HepG2 (cell line): ENCODE data around the gene TMEFF1. TPM values are rescaled to one million over a fixed set of nuclear protein-coding genes. Genes with fewer than 3 reads are reported as not detected.
A peak's percentile ranks its signal among the peaks of the same experiment; 100 is the strongest.

Experiments used
- MAF1 ChIP-seq: sonication (generic); formaldehyde crosslinking; IDR thresholded peaks from 2 replicates; pipeline ENCODE4 v1.5.0; 2020; ENCODE audit warnings: missing genetic modification reagents, borderline replicate concordance
- MYNN ChIP-seq: sonication (generic); formaldehyde crosslinking; IDR thresholded peaks from 2 replicates; pipeline ENCODE4 v1.4.0; 2020; ENCODE audit warnings: mild to moderate bottlenecking, low read depth, missing genetic modification reagents
- NCOR1 ChIP-seq: fragments of 200-600 bp; sonication (generic); IDR thresholded peaks from 2 replicates; pipeline ENCODE4 v1.7.0; 2017; ENCODE audit warnings: antibody characterized with exemption, low read length, borderline replicate concordance
- NR2C2 ChIP-seq: sonication (generic); formaldehyde crosslinking; IDR thresholded peaks from 2 replicates; pipeline ENCODE4 v1.4.0; 2020; ENCODE audit warnings: missing genetic modification reagents, mild to moderate bottlenecking, moderate library complexity, borderline replicate concordance
- SAFB2 ChIP-seq: sonication (generic); formaldehyde crosslinking; IDR thresholded peaks from 2 replicates; pipeline ENCODE4 v1.5.1; 2020; ENCODE audit warnings: missing genetic modification reagents, low read depth, mild to moderate bottlenecking, borderline replicate concordance
- SALL2 ChIP-seq: sonication (generic); formaldehyde crosslinking; IDR thresholded peaks from 2 replicates; pipeline ENCODE4 v1.8.1; 2023; ENCODE audit warnings: mild to moderate bottlenecking, missing genetic modification reagents, inconsistent platforms
- SIX1 ChIP-seq: sonication (generic); formaldehyde crosslinking; IDR thresholded peaks from 2 replicates; pipeline ENCODE4 v1.4.0; 2020; ENCODE audit warnings: missing genetic modification reagents, borderline replicate concordance
- TBP ChIP-seq: sonication (generic); formaldehyde crosslinking; IDR thresholded peaks from 2 replicates; pipeline ENCODE4 v1.5.0; 2020; ENCODE audit warnings: missing genetic modification reagents
- TP53 ChIP-seq: sonication (generic); formaldehyde crosslinking; conservative IDR thresholded peaks from 2 replicates; pipeline ENCODE4 v1.4.0; 2020; ENCODE audit warnings: missing genetic modification reagents
- ZNF101 ChIP-seq: sonication (generic); formaldehyde crosslinking; IDR thresholded peaks from 2 replicates; pipeline ENCODE4 v1.4.0; 2020; ENCODE audit warnings: mild to moderate bottlenecking, low read depth, missing genetic modification reagents, borderline replicate concordance
- ZNF703 ChIP-seq: sonication (generic); formaldehyde crosslinking; IDR thresholded peaks from 2 replicates; pipeline ENCODE4 v1.5.1; 2020; ENCODE audit warnings: missing genetic modification reagents, mild to moderate bottlenecking, moderate library complexity, borderline replicate concordance
- ZNF839 ChIP-seq: sonication (generic); formaldehyde crosslinking; IDR thresholded peaks from 2 replicates; pipeline ENCODE4 v1.4.0; 2020; ENCODE audit warnings: missing genetic modification reagents, mild to moderate bottlenecking, borderline replicate concordance
- polyA plus RNA-seq, 8 experiments: library from polyadenylated mRNA; depleted of rRNA in 3 of 8; stranded (reverse) in 7 of 8; unstranded in 1 of 8; fragments of >200 nt; fragmentation: Illumina TruSeq in 4 of 8; extraction: Trizol in 4 of 8; gene quantifications; 2 replicates each; pipeline versions ENCODE4 v1.2.1 to v1.2.3, GENCODE V29; 2011 to 2016; ENCODE audit warnings: low read depth in 4 of 8, missing spikeins in 1 of 8, mixed read lengths in 1 of 8; ENCODE audit not compliant: insufficient read depth in 1 of 8
- total RNA-seq, 5 experiments: library from RNA; depleted of rRNA; stranded (reverse); fragments of >200 nt; fragmentation: Illumina TruSeq; extraction: Trizol; gene quantifications; 2 replicates each; pipeline ENCODE4 v1.2.3, GENCODE V29; 2016; ENCODE audit warnings: low read depth in 1 of 5
- TF ChIP-seq, protein P1 (sequence below): sonication (generic); formaldehyde crosslinking; conservative IDR thresholded peaks from 2 replicates; pipeline ENCODE4 v1.4.0; 2020; ENCODE audit warnings: mild to moderate bottlenecking, missing genetic modification reagents, moderate library complexity
- TF ChIP-seq, protein P2 (sequence below): sonication (generic); formaldehyde crosslinking; IDR thresholded peaks from 2 replicates; pipeline ENCODE4 v1.5.1; 2020; ENCODE audit warnings: mild to moderate bottlenecking, missing genetic modification reagents, borderline replicate concordance

The TMEFF1 gene
- total and polyA plus RNA-seq, 2 of the 13 experiments (the other 11 are each of a cell fraction or from before 2014, with no cell fraction given), result 0.87 to 1.9 TPM

DNA sequence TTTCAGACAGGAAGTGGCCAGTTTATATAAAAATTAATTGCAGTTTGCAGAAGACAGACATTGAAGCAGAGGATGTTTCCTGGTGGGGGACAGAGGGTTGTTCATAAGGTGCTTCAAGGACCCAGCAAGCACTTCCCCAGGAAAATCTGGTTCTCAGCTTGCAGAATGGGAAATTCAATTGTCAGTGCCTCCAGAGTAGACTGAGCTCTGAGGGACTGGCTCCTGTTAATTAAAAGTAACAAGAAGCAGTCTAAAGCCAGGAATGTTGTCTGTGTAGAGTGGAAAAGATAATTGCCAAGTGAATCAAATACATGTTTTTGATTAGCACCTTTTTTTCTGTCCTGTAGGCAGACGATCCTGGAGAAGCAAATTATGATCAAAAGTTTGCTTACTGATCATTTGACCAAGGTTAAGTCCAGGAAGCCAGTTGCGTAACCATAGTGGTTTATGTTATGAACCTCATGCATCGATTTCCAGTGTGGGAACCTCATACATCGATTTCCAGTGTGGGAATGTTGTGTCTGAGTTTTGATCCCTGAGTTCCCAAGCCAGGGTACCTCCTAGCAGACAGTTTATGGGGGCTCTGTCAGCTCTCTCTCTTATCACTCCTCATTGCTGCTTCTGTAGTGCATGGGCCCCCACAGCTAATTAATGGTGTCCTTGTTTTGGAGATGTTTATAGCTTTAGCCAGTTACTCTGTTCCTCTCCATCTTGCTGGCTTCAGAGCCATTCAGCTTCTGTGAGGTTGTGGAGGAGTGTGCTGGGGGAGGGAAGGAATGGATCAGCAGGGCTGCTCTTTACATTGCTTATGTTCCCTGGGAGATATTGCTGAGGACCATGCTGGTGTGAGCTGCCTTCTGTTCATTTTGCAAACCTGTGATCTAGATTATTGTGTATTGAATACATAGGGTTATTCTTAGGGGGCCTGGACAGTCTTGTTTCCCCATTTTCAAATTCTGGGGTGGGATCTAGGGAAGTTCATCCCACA is 28.9 kb upstream of the TMEFF1 start (continued):
- TF ChIP-seq, protein P1, sequence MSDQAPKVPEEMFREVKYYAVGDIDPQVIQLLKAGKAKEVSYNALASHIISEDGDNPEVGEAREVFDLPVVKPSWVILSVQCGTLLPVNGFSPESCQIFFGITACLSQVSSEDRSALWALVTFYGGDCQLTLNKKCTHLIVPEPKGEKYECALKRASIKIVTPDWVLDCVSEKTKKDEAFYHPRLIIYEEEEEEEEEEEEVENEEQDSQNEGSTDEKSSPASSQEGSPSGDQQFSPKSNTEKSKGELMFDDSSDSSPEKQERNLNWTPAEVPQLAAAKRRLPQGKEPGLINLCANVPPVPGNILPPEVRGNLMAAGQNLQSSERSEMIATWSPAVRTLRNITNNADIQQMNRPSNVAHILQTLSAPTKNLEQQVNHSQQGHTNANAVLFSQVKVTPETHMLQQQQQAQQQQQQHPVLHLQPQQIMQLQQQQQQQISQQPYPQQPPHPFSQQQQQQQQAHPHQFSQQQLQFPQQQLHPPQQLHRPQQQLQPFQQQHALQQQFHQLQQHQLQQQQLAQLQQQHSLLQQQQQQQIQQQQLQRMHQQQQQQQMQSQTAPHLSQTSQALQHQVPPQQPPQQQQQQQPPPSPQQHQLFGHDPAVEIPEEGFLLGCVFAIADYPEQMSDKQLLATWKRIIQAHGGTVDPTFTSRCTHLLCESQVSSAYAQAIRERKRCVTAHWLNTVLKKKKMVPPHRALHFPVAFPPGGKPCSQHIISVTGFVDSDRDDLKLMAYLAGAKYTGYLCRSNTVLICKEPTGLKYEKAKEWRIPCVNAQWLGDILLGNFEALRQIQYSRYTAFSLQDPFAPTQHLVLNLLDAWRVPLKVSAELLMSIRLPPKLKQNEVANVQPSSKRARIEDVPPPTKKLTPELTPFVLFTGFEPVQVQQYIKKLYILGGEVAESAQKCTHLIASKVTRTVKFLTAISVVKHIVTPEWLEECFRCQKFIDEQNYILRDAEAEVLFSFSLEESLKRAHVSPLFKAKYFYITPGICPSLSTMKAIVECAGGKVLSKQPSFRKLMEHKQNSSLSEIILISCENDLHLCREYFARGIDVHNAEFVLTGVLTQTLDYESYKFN, result peak; percentile 75
- TF ChIP-seq NCOR1 (peak; percentile 65; the same call in 1 of the 2 replicates), TP53 (CRISPR knock-in tag) (no peak), SALL2 (no peak), MYNN (CRISPR knock-in tag) (no peak), ZNF703 (CRISPR knock-in tag) (no peak), NR2C2 (no peak), ZNF839 (CRISPR knock-in tag) (no peak), SAFB2 (CRISPR knock-in tag) (no peak), MAF1 (CRISPR knock-in tag) (no peak), ZNF101 (CRISPR knock-in tag) (no peak), SIX1 (0 out of 2 replicates have a peak, but pooled peaks have one; percentile 28), TBP (no peak)
- TF ChIP-seq, protein P2, sequence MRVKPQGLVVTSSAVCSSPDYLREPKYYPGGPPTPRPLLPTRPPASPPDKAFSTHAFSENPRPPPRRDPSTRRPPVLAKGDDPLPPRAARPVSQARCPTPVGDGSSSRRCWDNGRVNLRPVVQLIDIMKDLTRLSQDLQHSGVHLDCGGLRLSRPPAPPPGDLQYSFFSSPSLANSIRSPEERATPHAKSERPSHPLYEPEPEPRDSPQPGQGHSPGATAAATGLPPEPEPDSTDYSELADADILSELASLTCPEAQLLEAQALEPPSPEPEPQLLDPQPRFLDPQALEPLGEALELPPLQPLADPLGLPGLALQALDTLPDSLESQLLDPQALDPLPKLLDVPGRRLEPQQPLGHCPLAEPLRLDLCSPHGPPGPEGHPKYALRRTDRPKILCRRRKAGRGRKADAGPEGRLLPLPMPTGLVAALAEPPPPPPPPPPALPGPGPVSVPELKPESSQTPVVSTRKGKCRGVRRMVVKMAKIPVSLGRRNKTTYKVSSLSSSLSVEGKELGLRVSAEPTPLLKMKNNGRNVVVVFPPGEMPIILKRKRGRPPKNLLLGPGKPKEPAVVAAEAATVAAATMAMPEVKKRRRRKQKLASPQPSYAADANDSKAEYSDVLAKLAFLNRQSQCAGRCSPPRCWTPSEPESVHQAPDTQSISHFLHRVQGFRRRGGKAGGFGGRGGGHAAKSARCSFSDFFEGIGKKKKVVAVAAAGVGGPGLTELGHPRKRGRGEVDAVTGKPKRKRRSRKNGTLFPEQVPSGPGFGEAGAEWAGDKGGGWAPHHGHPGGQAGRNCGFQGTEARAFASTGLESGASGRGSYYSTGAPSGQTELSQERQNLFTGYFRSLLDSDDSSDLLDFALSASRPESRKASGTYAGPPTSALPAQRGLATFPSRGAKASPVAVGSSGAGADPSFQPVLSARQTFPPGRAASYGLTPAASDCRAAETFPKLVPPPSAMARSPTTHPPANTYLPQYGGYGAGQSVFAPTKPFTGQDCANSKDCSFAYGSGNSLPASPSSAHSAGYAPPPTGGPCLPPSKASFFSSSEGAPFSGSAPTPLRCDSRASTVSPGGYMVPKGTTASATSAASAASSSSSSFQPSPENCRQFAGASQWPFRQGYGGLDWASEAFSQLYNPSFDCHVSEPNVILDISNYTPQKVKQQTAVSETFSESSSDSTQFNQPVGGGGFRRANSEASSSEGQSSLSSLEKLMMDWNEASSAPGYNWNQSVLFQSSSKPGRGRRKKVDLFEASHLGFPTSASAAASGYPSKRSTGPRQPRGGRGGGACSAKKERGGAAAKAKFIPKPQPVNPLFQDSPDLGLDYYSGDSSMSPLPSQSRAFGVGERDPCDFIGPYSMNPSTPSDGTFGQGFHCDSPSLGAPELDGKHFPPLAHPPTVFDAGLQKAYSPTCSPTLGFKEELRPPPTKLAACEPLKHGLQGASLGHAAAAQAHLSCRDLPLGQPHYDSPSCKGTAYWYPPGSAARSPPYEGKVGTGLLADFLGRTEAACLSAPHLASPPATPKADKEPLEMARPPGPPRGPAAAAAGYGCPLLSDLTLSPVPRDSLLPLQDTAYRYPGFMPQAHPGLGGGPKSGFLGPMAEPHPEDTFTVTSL, result peak; percentile 30; the same call in 1 of the 2 replicates
